Transverse colon (tissue), 4 donors: ENCODE data around the gene PAX9. TPM values are rescaled to one million over a fixed set of nuclear protein-coding genes. Genes with fewer than 3 reads are reported as not detected.

Experiments used
- DNase-seq: peaks from one replicate; pipeline ENCODE4 v3.0.0-alpha.2; 2019
- H3K27ac ChIP-seq, 4 donors: fragments of 200-600 bp; sonication (generic); 2 replicates each; pipeline ENCODE4 v1.5.1; 2016 to 2018; ENCODE audit warnings: inconsistent platforms in 4 of 4
- H3K27me3 ChIP-seq: fragments of 200-600 bp; sonication (generic); 2 replicates; pipeline ENCODE4 v1.5.1; 2017; ENCODE audit warnings: inconsistent platforms
- H3K36me3 ChIP-seq, 4 donors: fragments of 200-600 bp; sonication (generic); 2 replicates each; pipeline ENCODE4 v1.5.1; 2017 to 2019; ENCODE audit warnings: inconsistent platforms in 4 of 4
- H3K4me1 ChIP-seq, 4 donors: fragments of 200-600 bp; sonication (generic); 2 replicates each; pipeline ENCODE4 v1.5.1; 2017 to 2020; ENCODE audit warnings: inconsistent platforms in 4 of 4
- H3K4me3 ChIP-seq, 4 donors: fragments of 200-600 bp; sonication (generic); 1 replicate in 1 of 4; 2 replicates in 3 of 4; pipeline versions ENCODE4 v1.5.1 to v1.6.1; 2017 to 2019; ENCODE audit warnings: inconsistent platforms in 4 of 4
- H3K9me3 ChIP-seq, 2 donors: fragments of 200-600 bp; sonication (generic); 2 replicates each; pipeline ENCODE4 v1.5.1; 2017 to 2019; ENCODE audit warnings: inconsistent platforms in 2 of 2
- CTCF ChIP-seq, 5 experiments: fragments of 200-600 bp in 3 of 5; fragments of 450-650 bp in 2 of 5; sonication (generic) in 3 of 5; IDR thresholded peaks; 1 replicate in 2 of 5; 2 replicates in 3 of 5; pipeline ENCODE4 v1.5.1; 2016 to 2017; ENCODE audit warnings: antibody characterized with exemption in 5 of 5, inconsistent platforms in 3 of 5, mild to moderate bottlenecking in 2 of 5, moderate library complexity in 1 of 5
- EP300 ChIP-seq: sonication (generic); formaldehyde crosslinking; IDR thresholded peaks from one replicate; pipeline ENCODE4 v1.6.1; 2017; ENCODE audit warnings: antibody characterized with exemption, low read depth
- POLR2A ChIP-seq: fragments of 450-650 bp; IDR thresholded peaks from one replicate; pipeline ENCODE4 v1.6.1; 2016; ENCODE audit warnings: antibody characterized with exemption, mild to moderate bottlenecking, moderate library complexity
- POLR2AphosphoS5 ChIP-seq, 3 donors: sonication (generic); formaldehyde crosslinking; IDR thresholded peaks; one replicate each; pipeline ENCODE4 v1.6.1; 2016; ENCODE audit warnings: antibody characterized with exemption in 3 of 3
- WGBS, 2 donors: methylation state at CpG; one replicate each; pipeline ENCODE4 v1.1.5; 2018; ENCODE audit warnings: low coverage in 1 of 2; 5-methylcytosine and 5-hydroxymethylcytosine counted together
- in situ Hi-C, 4 donors: fragments of 200-750 bp; cut with MboI; loops; one replicate each; pipeline versions ENCODE4 v1.15.0 to v1.15.1; 2017; ENCODE audit warnings: low sequenced_read_pairs in 3 of 4, low pct_ligation_motif_present in 1 of 4, low pct_unique_long_range_greater_than_20kb in 1 of 4
- intact Hi-C: fragments of 100-400 bp; cut with DNase I; formaldehyde crosslinking; loops from one replicate; pipeline ENCODE4 v1.15.1; 2023; ENCODE audit warnings: low total_unique reads
- total RNA-seq, 4 donors: library from RNA; depleted of rRNA; stranded (reverse); fragments of >200 nt; gene quantifications; one replicate each; pipeline ENCODE4 v1.1.0, GENCODE V29; 2016

Gene PAX9
- total RNA-seq, 4 donors from 2014 or later = 0.79 TPM; not detected in 3

- no peak for DNase-seq
- 72 to 100% methylated on average over 1 to 3 of the region's 3 CpGs for WGBS, 2 donors
- Histone ChIP-seq H3K27ac (no peak overlapping the region), H3K9me3 (no peaks in the 10 kb centered on the region), H3K36me3 (no peaks in the 10 kb centered on the region), H3K4me3 (no peak overlapping the region), H3K4me1 (no peaks in the 10 kb centered on the region), H3K27me3 (peaks cover 11% of the 10 kb centered on the region)
- intact Hi-C loops (no loop called here), in situ Hi-C loops (loop anchor here in 1 of 4 donors (25.0 kb wide), 1 partner anchor 309 kb away; no protein-coding TSS in a partner anchor)
- TF ChIP-seq POLR2A (no peak), EP300 (no peak), POLR2AphosphoS5 (IDR thresholded peaks at IDR 0.05) (no peak), CTCF (IDR thresholded peaks at IDR 0.05) (no peak)
Measured at GRCh38 chr14:36627981-36628380, 33.7 kb upstream of the PAX9 start.

GRCh38 chr14:36633580-36633979 is 28.1 kb upstream of the PAX9 start:
- no peak for DNase-seq
- 68 to 85% methylated on average over 3 of the region's 3 CpGs for WGBS, 2 donors
- H3K27me3 ChIP-seq = peaks cover 11% of the 10 kb centered on the region
- in situ Hi-C loops = loop anchor here in 1 of 4 donors (25.0 kb wide), 1 partner anchor 304 kb away; no protein-coding TSS in a partner anchor
- H3K9me3 ChIP-seq = no peaks in the 10 kb centered on the region
- TF ChIP-seq POLR2A = no peak
- TF ChIP-seq EP300 = no peak
- TF ChIP-seq CTCF (IDR thresholded peaks at IDR 0.05) = no peak
- no peak for TF ChIP-seq POLR2AphosphoS5 (IDR thresholded peaks at IDR 0.05)
- H3K27ac ChIP-seq = no peak overlapping the region
- intact Hi-C loops = no loop called here
- H3K4me3 ChIP-seq = no peak overlapping the region
- H3K36me3 ChIP-seq = no peaks in the 10 kb centered on the region
- no peaks in the 10 kb centered on the region for H3K4me1 ChIP-seq

- peak in 1 of 5 experiments; percentile 17 for TF ChIP-seq CTCF (IDR thresholded peaks at IDR 0.05)
- no peak for TF ChIP-seq POLR2A
- H3K4me1 ChIP-seq = peaks cover 9 to 19% (median 17%) of the 10 kb centered on the region in 4 donors
- DNase-seq = no peak
- H3K9me3 ChIP-seq = no peaks in the 10 kb centered on the region
- no peaks in the 10 kb centered on the region for H3K36me3 ChIP-seq
- H3K4me3 ChIP-seq = peak overlapping the region in 3 of 4 donors; percentile 20 to 49 (median 42)
- 13 to 20% methylated on average over 1 to 40 of the region's 55 CpGs for WGBS, 2 donors
- intact Hi-C loops = no loop called here
- no peak overlapping the region for H3K27ac ChIP-seq
- in situ Hi-C loops = loop anchor here in 2 of 4 donors (10.0 to 25.0 kb wide), 2 partner anchors 288 to 290 kb away; no protein-coding TSS in a partner anchor
- peaks cover 95% of the 10 kb centered on the region for H3K27me3 ChIP-seq
Measured at GRCh38 chr14:36646664-36647416, 14.8 kb upstream of the PAX9 start.

- Histone ChIP-seq H3K36me3 (no peaks in the 10 kb centered on the region), H3K27me3 (peaks cover 98% of the 10 kb centered on the region), H3K4me3 (peak overlapping the region in 3 of 4 donors; percentile 20 to 49 (median 42)), H3K27ac (no peak overlapping the region), H3K4me1 (peaks cover 9 to 19% (median 17%) of the 10 kb centered on the region in 4 donors), H3K9me3 (no peaks in the 10 kb centered on the region)
- in situ Hi-C loops = loop anchor here in 2 of 4 donors (10.0 to 25.0 kb wide), 2 partner anchors 287 to 290 kb away; no protein-coding TSS in a partner anchor
- intact Hi-C loops = no loop called here
- TF ChIP-seq POLR2A (no peak), POLR2AphosphoS5 (IDR thresholded peaks at IDR 0.05) (no peak), EP300 (no peak), CTCF (IDR thresholded peaks at IDR 0.05) (no peak)
- 3% methylated on average over 7 of the region's 34 CpGs; no CpG with 5 or more reads in 1 of the 2 donors for WGBS, 2 donors
- no peak for DNase-seq
Measured at GRCh38 chr14:36647417-36647823, 14.2 kb upstream of the PAX9 start.
